ENCODE measurements around the gene CCDC57. TPM values are rescaled to one million over a fixed set of nuclear protein-coding genes. Genes with fewer than 3 reads are reported as not detected.

The CCDC57 gene
- total RNA-seq, 1 donor from 2014 or later = 92.1 TPM

DNA sequence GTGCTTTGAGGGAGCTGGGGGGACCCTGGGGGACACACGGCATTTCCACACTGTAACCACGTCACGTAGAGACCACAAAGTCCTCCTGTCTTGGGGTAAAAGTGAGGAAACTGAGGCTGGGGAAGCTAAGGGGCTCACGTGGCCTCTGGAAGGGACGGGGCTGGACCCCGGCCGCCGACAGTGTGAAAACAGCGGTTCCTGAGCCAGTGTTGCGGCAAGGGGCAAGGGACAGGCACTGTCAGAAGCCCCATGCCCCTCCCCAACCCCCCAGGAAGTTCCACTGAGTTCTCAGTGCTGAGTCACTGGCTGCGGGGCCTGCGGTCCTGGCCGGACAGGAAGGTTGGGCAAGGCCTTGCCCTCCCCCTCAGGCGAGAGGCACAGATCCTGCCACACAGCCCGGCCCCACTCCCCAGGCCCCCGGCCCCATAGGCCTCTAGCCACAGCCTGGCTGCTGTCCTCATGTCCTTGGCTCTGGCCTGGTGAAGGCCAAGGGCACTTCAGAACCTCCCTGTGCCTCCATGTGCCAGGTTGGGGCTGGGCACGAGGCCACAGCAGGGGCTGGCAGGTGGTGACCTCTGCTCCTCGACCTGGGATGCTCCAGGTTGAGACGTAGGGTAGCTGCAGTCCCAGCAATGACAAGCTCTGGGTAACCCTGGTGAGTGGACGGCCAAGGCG lies 5.0 kb upstream of the CCDC57 start:
- DNase-seq (ENCODE audit: low spot score in 2 of 2, unreplicated experiment in 2 of 2) = no peak
- peaks cover 3% of the 10 kb centered on the region for H3K27me3 Mint-ChIP-seq (ENCODE audit: low read depth)
- no peaks in the 10 kb centered on the region for H3K9me3 Mint-ChIP-seq
- TF ChIP-seq, protein P1, sequence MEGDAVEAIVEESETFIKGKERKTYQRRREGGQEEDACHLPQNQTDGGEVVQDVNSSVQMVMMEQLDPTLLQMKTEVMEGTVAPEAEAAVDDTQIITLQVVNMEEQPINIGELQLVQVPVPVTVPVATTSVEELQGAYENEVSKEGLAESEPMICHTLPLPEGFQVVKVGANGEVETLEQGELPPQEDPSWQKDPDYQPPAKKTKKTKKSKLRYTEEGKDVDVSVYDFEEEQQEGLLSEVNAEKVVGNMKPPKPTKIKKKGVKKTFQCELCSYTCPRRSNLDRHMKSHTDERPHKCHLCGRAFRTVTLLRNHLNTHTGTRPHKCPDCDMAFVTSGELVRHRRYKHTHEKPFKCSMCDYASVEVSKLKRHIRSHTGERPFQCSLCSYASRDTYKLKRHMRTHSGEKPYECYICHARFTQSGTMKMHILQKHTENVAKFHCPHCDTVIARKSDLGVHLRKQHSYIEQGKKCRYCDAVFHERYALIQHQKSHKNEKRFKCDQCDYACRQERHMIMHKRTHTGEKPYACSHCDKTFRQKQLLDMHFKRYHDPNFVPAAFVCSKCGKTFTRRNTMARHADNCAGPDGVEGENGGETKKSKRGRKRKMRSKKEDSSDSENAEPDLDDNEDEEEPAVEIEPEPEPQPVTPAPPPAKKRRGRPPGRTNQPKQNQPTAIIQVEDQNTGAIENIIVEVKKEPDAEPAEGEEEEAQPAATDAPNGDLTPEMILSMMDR (IDR thresholded peaks at IDR 0.05; ENCODE audit: unreplicated experiment) = no peak
- H3K4me3 Mint-ChIP-seq = no peak overlapping the region
- H3K27ac Mint-ChIP-seq = no peak overlapping the region
- no peaks in the 10 kb centered on the region for H3K36me3 Mint-ChIP-seq
- peaks cover 6% of the 10 kb centered on the region for H3K4me1 Mint-ChIP-seq

DNA sequence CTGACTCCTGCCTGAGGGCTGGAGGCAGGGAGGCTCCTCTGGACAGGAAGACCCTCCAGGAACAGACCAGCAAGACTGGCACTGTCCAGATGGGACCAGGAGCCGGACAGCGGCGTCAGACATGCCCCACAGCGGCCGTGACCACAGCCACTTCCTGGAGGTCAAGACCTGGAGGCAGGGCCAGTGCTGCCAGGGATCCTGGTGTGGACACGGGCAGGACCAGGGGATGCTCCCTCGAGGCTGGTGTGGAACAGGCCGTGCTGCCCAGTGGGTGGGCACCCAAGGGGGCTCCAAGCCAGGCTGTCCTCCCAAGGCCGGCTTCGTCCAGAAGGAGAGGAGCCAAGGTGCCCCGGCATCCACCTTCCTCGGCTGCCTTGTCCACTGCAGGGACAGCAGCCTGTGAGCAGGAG lies 4.5 kb upstream of the CCDC57 start:
- no peaks in the 10 kb centered on the region for H3K9me3 Mint-ChIP-seq
- peaks cover 6% of the 10 kb centered on the region for H3K4me1 Mint-ChIP-seq
- peaks cover 3% of the 10 kb centered on the region for H3K27me3 Mint-ChIP-seq (ENCODE audit: low read depth)
- no peak overlapping the region for H3K27ac Mint-ChIP-seq
- no peaks in the 10 kb centered on the region for H3K36me3 Mint-ChIP-seq
- DNase-seq (ENCODE audit: low spot score in 2 of 2, unreplicated experiment in 2 of 2) = no peak
- no peak overlapping the region for H3K4me3 Mint-ChIP-seq
- TF ChIP-seq, protein P1 (IDR thresholded peaks at IDR 0.05; ENCODE audit: unreplicated experiment) = no peak

DNA sequence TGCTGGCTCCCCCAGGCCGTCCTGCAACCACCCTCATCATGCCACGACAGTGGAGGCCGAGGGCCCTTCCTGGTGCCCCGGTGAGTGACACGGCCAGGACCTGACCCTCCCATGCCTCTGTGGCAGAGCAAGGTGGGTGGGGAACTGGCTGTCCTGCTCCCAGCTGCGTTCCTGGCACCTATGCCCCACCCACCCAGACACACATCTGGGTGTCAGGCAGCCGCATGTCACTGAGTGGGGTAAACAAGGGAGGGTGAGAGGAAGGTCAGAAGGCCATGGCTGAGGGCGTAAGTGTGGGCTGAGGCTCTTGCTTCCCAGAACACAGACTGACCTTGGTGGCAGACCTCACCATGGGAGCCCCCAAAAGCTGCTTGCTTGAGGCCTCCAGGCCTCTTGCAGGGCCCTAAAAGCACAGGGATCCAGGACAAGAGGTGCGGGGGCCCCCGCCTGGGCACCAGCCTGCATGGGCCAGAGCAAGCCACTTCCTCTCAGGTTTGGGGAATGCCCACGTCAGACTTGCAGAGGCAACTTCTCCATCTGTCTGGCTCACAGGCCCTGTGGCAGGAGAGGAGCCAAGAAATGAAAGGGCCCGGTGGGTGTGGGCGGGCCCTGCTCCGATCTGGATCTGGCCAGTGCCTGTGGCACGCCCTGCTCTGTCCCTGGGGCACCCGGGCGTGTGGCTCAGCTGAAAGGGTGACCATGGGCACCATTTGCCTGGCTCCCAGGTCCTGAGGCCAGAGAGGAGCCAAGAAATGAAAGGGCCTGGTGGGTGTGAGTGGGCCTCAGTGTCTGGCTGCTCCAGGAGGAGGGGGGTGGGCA lies 3.9 kb upstream of the CCDC57 start:
- peaks cover 2% of the 10 kb centered on the region for H3K27me3 Mint-ChIP-seq (ENCODE audit: low read depth)
- H3K36me3 Mint-ChIP-seq = no peaks in the 10 kb centered on the region
- no peak for DNase-seq (ENCODE audit: low spot score in 2 of 2, unreplicated experiment in 2 of 2)
- no peaks in the 10 kb centered on the region for H3K9me3 Mint-ChIP-seq
- peaks cover 10% of the 10 kb centered on the region for H3K4me1 Mint-ChIP-seq
- H3K4me3 Mint-ChIP-seq = no peak overlapping the region
- H3K27ac Mint-ChIP-seq = no peak overlapping the region
- TF ChIP-seq, protein P1 (IDR thresholded peaks at IDR 0.05; ENCODE audit: unreplicated experiment) = no peak

DNA sequence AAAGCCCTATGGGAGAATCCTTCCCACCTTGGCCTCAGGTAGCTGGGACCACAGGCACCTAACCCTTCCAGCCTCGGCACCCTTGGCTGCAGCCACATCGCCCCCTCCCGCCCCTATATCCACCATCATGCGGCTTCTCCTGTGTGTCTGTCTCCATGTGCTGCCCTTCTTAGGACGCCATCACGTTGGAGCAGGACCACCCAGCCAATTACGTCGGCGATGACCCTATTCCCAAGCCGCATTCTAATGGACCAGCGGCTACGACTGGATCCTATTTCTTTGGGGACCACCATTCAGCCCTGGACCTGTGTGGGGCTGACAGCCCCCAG lies 3.3 kb upstream of the CCDC57 start:
- TF ChIP-seq, protein P1 (IDR thresholded peaks at IDR 0.05; ENCODE audit: unreplicated experiment) = no peak
- H3K4me3 Mint-ChIP-seq = no peak overlapping the region
- H3K27ac Mint-ChIP-seq = peak overlapping the region; percentile 12

DNA sequence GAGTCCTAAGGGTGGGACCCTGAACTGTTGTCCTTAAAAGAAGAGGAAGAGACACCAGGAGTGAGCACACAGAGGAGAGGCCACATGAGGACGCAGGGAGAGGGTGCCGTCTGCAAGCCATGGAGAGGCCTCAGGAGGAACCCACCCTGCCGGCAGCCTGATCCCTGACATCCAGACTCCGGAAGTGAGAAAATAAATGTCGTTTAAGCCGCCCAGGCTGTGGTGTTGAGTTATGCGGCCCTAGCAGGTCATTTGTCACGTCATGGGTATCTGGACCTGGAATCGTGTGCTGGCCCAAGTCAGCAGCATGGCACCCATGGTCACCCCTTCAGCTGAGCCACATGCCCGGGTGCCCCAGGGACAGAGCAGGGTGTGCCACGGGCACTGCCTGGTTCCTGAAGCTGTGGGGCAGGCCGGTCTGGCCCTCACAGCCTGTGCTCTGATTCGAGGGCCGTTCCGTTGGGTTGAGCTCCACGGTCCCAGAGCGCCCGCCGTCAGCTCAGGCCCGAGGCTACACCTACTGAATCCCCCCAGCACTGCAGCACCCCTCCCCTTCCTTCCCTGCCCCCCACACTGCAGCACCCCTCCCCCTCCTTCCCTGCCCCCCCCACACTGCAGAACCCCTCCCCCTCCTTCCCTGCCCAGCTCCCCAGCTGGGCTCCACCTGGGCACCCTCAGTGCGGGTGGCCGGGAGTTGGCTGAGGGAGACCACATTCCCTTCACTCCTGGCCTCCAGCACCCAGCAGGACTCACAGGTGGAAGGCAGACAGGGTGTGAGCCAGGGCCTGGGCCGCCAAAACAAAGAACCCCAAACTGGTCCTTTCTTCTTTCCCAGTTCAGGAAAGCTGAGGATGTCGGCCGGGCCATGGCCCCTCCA lies 2.7 kb upstream of the CCDC57 start:
- Mint-ChIP-seq H3K27ac (peak overlapping the region; percentile 12), H3K4me1 (peaks cover 11% of the 10 kb centered on the region), H3K36me3 (no peaks in the 10 kb centered on the region), H3K9me3 (no peaks in the 10 kb centered on the region), H3K4me3 (peak overlapping the region; percentile 60), H3K27me3 (ENCODE audit: low read depth) (no peaks in the 10 kb centered on the region)
- no peak for DNase-seq (ENCODE audit: low spot score in 2 of 2, unreplicated experiment in 2 of 2)
- TF ChIP-seq, protein P1 (IDR thresholded peaks at IDR 0.05; ENCODE audit: unreplicated experiment) = no peak

More for the DNA sequence above, 3.3 kb upstream of the CCDC57 start:
- no peak for DNase-seq (ENCODE audit: low spot score in 2 of 2, unreplicated experiment in 2 of 2)
- Mint-ChIP-seq H3K4me1 (peaks cover 11% of the 10 kb centered on the region), H3K9me3 (no peaks in the 10 kb centered on the region), H3K36me3 (no peaks in the 10 kb centered on the region), H3K27me3 (ENCODE audit: low read depth) (no peaks in the 10 kb centered on the region)
